Activated CD8-positive, alpha-beta memory T cell treated with anti-CD3 and anti-CD28 coated beads, Interleukin-2, amount 50 U/mL, for 24 hours (primary cell): ENCODE data around the gene OR52E8.

Experiments
- DNase-seq: peaks from one replicate; pipeline ENCODE4 v3.0.0-alpha.2; 2020; ENCODE audit errors: extremely low read depth

Gene OR52E8

GRCh38 chr11:5807580-5807979 is 49.9 kb downstream of the OR52E8 start:
- DNase-seq, result no peak
